ENCODE measurements around the gene TM7SF2.

The TM7SF2 gene

GRCh38 chr11:65111744-65112545 is at the start of gene TM7SF2:
Gene TM7SF2, plus strand, starts transcription at chr11:65111872. Its CDS starts 144 bp downstream, at chr11:65112016.
- DNase-seq (ENCODE audit: low spot score) = peak; percentile 94

- DNase-seq (ENCODE audit: low spot score) = no peak
Observed at GRCh38 chr11:65063532-65063931, 48.1 kb upstream of the TM7SF2 start.

GRCh38 chr11:65064847-65065240 is 46.8 kb upstream of the TM7SF2 start:
- no peak for DNase-seq (ENCODE audit: low spot score)

GRCh38 chr11:65065851-65066250 is 45.8 kb upstream of the TM7SF2 start:
- no peak for DNase-seq (ENCODE audit: low spot score)

- DNase-seq (ENCODE audit: low spot score) = no peak
Observed at GRCh38 chr11:65066315-65066714, 45.4 kb upstream of the TM7SF2 start.

GRCh38 chr11:65066805-65067291 is 44.8 kb upstream of the TM7SF2 start:
- DNase-seq (ENCODE audit: low spot score) = no peak

- DNase-seq (ENCODE audit: low spot score) = no peak
Observed at GRCh38 chr11:65067446-65067845, 44.2 kb upstream of the TM7SF2 start.

- DNase-seq (ENCODE audit: low spot score) = no peak
Observed at GRCh38 chr11:65069217-65069616, 42.5 kb upstream of the TM7SF2 start.

GRCh38 chr11:65071907-65072630 is 39.6 kb upstream of the TM7SF2 start:
- no peak for DNase-seq (ENCODE audit: low spot score)

GRCh38 chr11:65072631-65072966 is 39.1 kb upstream of the TM7SF2 start:
- DNase-seq (ENCODE audit: low spot score) = no peak

GRCh38 chr11:65077451-65077850 is 34.2 kb upstream of the TM7SF2 start:
- DNase-seq (ENCODE audit: low spot score) = no peak

GRCh38 chr11:65078151-65078550 is 33.5 kb upstream of the TM7SF2 start:
- DNase-seq (ENCODE audit: low spot score) = peak; percentile 79

- no peak for DNase-seq (ENCODE audit: low spot score)
Observed at GRCh38 chr11:65078786-65079342, 32.8 kb upstream of the TM7SF2 start.

GRCh38 chr11:65083134-65083833 is 28.4 kb upstream of the TM7SF2 start:
- DNase-seq (ENCODE audit: low spot score) = no peak

GRCh38 chr11:65083834-65084597 is 27.7 kb upstream of the TM7SF2 start, which contains the start of the genes CDCA5 and ZFPL1:
Gene CDCA5, minus strand, starts transcription at chr11:65084040. Its CDS starts 62 bp downstream, at chr11:65083978.
Gene ZFPL1, plus strand, starts transcription at chr11:65084222. Its CDS starts 477 bp downstream, at chr11:65084699.
- peak; percentile 96 for DNase-seq (ENCODE audit: low spot score)

- no peak for DNase-seq (ENCODE audit: low spot score)
Observed at GRCh38 chr11:65084598-65085375, 26.9 kb upstream of the TM7SF2 start.

- DNase-seq (ENCODE audit: low spot score) = no peak
Observed at GRCh38 chr11:65085446-65085845, 26.2 kb upstream of the TM7SF2 start.

GRCh38 chr11:65086809-65087208 is 24.9 kb upstream of the TM7SF2 start:
- no peak for DNase-seq (ENCODE audit: low spot score)

- no peak for DNase-seq (ENCODE audit: low spot score)
Observed at GRCh38 chr11:65087216-65087615, 24.5 kb upstream of the TM7SF2 start.

GRCh38 chr11:65087827-65088226 is 23.8 kb upstream of the TM7SF2 start:
- DNase-seq (ENCODE audit: low spot score) = no peak

GRCh38 chr11:65089621-65090020 is 22.1 kb upstream of the TM7SF2 start:
- DNase-seq (ENCODE audit: low spot score) = no peak
